LHCN-M2 (cell line): ENCODE data around the gene GPR87. TPM values are rescaled to one million over a fixed set of nuclear protein-coding genes. Genes with fewer than 3 reads are reported as not detected.

Experiments used
- DNase-seq: peaks from one replicate; pipeline ENCODE4 v3.0.0-alpha.2; 2012; ENCODE audit warnings: low read depth
- total RNA-seq: library from RNA; depleted of rRNA; stranded (reverse); fragments of >200 nt; gene quantifications from 2 replicates; pipeline ENCODE4 v1.2.3, GENCODE V29; 2014

Gene GPR87
- total RNA-seq, 1 experiment from 2014 or later: not detected

GRCh38 chr3:151283907-151284461 lies 32.6 kb downstream of the GPR87 start:
- no peak for DNase-seq

GRCh38 chr3:151283387-151283786 lies 33.2 kb downstream of the GPR87 start:
- no peak for DNase-seq

- DNase-seq: peak; percentile 36
Observed at GRCh38 chr3:151282921-151283320, 33.7 kb downstream of the GPR87 start.

- no peak for DNase-seq
Observed at GRCh38 chr3:151281671-151282324, 34.8 kb downstream of the GPR87 start.

GRCh38 chr3:151278230-151278629 lies 38.4 kb downstream of the GPR87 start, which contains the start of gene P2RY14:
Gene P2RY14 (minus strand): TSS chr3:151278542. CDS start chr3:151214316, 64,226 bp downstream.
- DNase-seq: no peak

- DNase-seq: no peak
Observed at GRCh38 chr3:151276687-151277042, 40.0 kb downstream of the GPR87 start.

GRCh38 chr3:151276038-151276686 lies 40.5 kb downstream of the GPR87 start:
- no peak for DNase-seq

GRCh38 chr3:151275091-151275490 lies 41.5 kb downstream of the GPR87 start:
- no peak for DNase-seq

GRCh38 chr3:151269631-151270030 lies 47.0 kb downstream of the GPR87 start:
- no peak for DNase-seq

GRCh38 chr3:151268267-151269235 lies 48.1 kb downstream of the GPR87 start:
- no peak for DNase-seq

- DNase-seq: no peak
Observed at GRCh38 chr3:151267066-151267465, 49.6 kb downstream of the GPR87 start.

- no peak for DNase-seq
Observed at GRCh38 chr3:151265866-151266265, 50.8 kb downstream of the GPR87 start.

GRCh38 chr3:151265166-151265565 lies 51.5 kb downstream of the GPR87 start:
- no peak for DNase-seq

GRCh38 chr3:151264605-151265004 lies 52.0 kb downstream of the GPR87 start:
- DNase-seq: no peak

- DNase-seq: no peak
Observed at GRCh38 chr3:151262871-151263525, 53.6 kb downstream of the GPR87 start.

- DNase-seq: no peak
Observed at GRCh38 chr3:151259664-151260063, 57.0 kb downstream of the GPR87 start.

GRCh38 chr3:151256749-151257148 lies 59.9 kb downstream of the GPR87 start:
- no peak for DNase-seq

GRCh38 chr3:151248772-151249337 lies 67.8 kb downstream of the GPR87 start:
- no peak for DNase-seq
